Stimulated activated CD4-positive, alpha-beta T cell treated with anti-CD3 and anti-CD28 coated beads, Interleukin-1b, Interleukin-23, amount 100 ng/mL, for 4 hours (primary cell): Measurements from ENCODE around the gene NMUR2.

Source experiments
- DNase-seq, 2 donors: peaks; one replicate each; pipeline ENCODE4 v3.0.0-alpha.2; 2020; ENCODE audit warnings: low read depth in 2 of 2

The NMUR2 gene

GRCh38 chr5:152405145-152405544 lies at the start of gene NMUR2:
Gene NMUR2, minus strand, starts transcription at chr5:152405279. Its CDS starts 166 bp downstream, at chr5:152405113.
- no peak for DNase-seq

GRCh38 chr5:152443935-152444334 lies 38.9 kb upstream of the NMUR2 start:
- no peak for DNase-seq

- DNase-seq = no peak
Measured at GRCh38 chr5:152439791-152440190, 34.7 kb upstream of the NMUR2 start.

- no peak for DNase-seq
Measured at GRCh38 chr5:152437866-152438265, 32.8 kb upstream of the NMUR2 start.

GRCh38 chr5:152427721-152428120 lies 22.6 kb upstream of the NMUR2 start:
- no peak for DNase-seq

GRCh38 chr5:152425083-152425482 lies 20.0 kb upstream of the NMUR2 start:
- DNase-seq = no peak

GRCh38 chr5:152424501-152424900 lies 19.4 kb upstream of the NMUR2 start:
- no peak for DNase-seq

- no peak for DNase-seq
Measured at GRCh38 chr5:152422081-152422480, 17.0 kb upstream of the NMUR2 start.

GRCh38 chr5:152412129-152412528 lies 7.0 kb upstream of the NMUR2 start:
- no peak for DNase-seq

- DNase-seq = no peak
Measured at GRCh38 chr5:152406082-152406481, 1.0 kb upstream of the NMUR2 start.

GRCh38 chr5:152404494-152404893 lies 585 bp downstream of the NMUR2 start:
- DNase-seq = no peak

GRCh38 chr5:152403046-152403445 lies 2.0 kb downstream of the NMUR2 start:
- DNase-seq = no peak

GRCh38 chr5:152400846-152401245 lies 4.2 kb downstream of the NMUR2 start:
- no peak for DNase-seq

GRCh38 chr5:152397581-152397980 lies 7.5 kb downstream of the NMUR2 start:
- DNase-seq = no peak

- DNase-seq = no peak
Measured at GRCh38 chr5:152393441-152393840, 11.6 kb downstream of the NMUR2 start.

- no peak for DNase-seq
Measured at GRCh38 chr5:152389208-152389849, 15.8 kb downstream of the NMUR2 start.

- DNase-seq = no peak
Measured at GRCh38 chr5:152388610-152389009, 16.5 kb downstream of the NMUR2 start.

- DNase-seq = no peak
Measured at GRCh38 chr5:152380415-152381123, 24.5 kb downstream of the NMUR2 start.

GRCh38 chr5:152379331-152379730 lies 25.7 kb downstream of the NMUR2 start:
- no peak for DNase-seq

- DNase-seq = no peak
Measured at GRCh38 chr5:152378730-152379129, 26.3 kb downstream of the NMUR2 start.

GRCh38 chr5:152376886-152377285 lies 28.2 kb downstream of the NMUR2 start:
- no peak for DNase-seq

- DNase-seq = no peak
Measured at GRCh38 chr5:152374711-152375275, 30.3 kb downstream of the NMUR2 start.

GRCh38 chr5:152372875-152373274 lies 32.2 kb downstream of the NMUR2 start:
- no peak for DNase-seq
